ENCODE data around the gene DOK4. TPM values are rescaled to one million over a fixed set of nuclear protein-coding genes. Genes with fewer than 3 reads are reported as not detected.

Gene DOK4
- 6.8 TPM for total RNA-seq

DNA sequence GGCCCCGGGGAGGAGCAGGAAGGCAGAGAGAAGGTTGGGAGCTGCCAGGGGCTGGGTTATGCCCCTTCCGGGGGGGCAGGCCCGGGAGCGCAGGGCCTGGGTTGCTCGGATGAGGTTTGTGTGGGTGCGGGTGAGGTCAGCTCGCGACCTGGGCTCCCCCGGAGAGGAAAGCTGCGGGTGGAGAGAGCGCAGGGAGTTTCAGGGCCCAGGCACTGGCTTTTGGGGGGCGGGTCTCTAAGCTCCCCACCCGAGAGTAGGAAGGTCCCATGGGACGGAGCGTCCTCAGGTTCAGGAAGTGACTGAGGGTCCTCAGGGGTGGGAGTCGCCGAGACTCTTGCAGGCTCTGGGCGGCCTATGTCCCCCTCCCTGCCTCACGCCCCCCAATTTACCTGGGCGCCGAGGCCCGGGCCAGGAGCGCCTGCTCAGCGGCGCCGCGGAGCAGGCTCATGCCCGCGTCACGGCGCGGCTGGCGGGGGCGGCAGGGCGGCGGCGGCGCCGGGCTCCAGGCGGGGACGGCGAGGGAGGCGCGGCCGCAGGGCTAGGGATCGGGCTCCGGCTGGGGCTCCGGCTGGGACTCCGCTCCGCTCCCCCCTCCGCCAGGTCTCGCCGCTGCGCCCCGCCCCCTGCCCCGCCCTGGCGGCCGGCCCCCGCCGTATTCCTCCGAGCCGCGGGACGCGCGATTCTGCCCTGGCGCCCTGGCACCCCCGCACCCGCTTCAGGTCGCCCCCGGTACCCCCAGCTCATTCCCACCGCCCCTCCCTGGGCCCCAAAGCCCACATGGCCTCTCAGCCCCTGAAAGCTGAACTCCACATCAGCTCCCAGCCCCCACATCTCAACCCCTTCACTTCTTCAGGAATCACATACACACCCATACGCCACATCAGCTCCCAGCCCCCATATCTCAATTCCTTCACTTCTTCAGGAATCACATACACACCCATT is at the start of gene DOK4:
Gene DOK4 (minus strand): TSS at position 578 of the 942 bp plus-strand sequence. CDS start 6,986 bp downstream, outside the sequence.
- H3K4me1 ChIP-seq (ENCODE audit: control insufficient read depth in 3 of 3, insufficient read depth in 3 of 3, low read length in 3 of 3): peaks cover 6 to 19% (median 17%) of the 10 kb centered on the region in 3 donors
- peak within 1 kb of the TSS; percentile 33 to 79 (median 70) for H3K9ac ChIP-seq (ENCODE audit: low read depth in 1 of 3, low read length in 3 of 3)
- peak within 1 kb of the TSS; percentile 40 for H3K27ac ChIP-seq (ENCODE audit: low read depth, low read length)
- peak within 1 kb of the TSS; percentile 74 to 75 (median 74) for H3K4me3 ChIP-seq (ENCODE audit: low read length in 3 of 3)
- H3K27me3 ChIP-seq (ENCODE audit: control insufficient read depth in 3 of 3, insufficient read depth in 3 of 3, low read length in 3 of 3): no peaks in the 10 kb centered on the region
- no peaks in the 10 kb centered on the region for H3K36me3 ChIP-seq (ENCODE audit: control insufficient read depth in 3 of 3, insufficient read depth in 3 of 3, low read length in 3 of 3)
- no peaks in the 10 kb centered on the region for H3K9me3 ChIP-seq (ENCODE audit: control insufficient read depth in 3 of 3, low read length in 3 of 3)

DNA sequence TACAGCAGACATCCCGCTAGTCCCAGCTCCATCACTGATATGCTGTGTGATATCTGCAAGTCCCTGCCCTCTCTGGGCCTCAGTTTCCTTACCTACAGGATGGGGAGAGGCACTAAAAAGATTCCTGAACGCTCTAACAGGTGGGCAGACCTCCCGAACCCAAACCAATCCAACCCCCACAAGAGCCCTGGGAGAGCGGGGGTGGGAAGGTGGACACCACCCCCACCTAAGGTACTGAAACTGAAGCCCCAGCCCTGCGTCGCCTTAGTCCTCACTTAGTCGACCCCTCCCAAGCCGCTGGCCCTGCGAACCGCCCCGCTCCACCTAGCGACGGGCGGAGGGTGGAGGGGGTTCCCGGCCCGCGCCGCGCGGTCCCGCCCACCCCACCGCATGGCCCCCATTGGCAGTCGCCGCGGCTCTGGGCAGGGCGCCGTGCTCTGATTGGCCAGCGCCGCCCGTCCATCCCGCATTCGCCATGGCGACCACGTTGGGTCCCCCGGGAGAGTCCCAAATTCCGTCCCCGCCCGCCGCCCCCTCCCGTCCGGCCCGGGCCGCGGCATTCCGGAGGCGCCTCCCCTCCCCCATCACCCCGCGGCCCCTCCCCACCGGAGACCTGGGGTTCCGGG is 49.5 kb upstream of the DOK4 start:
- Histone ChIP-seq H3K27ac (ENCODE audit: low read depth, low read length) (peak overlapping the region; percentile 56), H3K9ac (ENCODE audit: low read depth in 1 of 3, low read length in 3 of 3) (peak overlapping the region; percentile 67 to 86 (median 77)), H3K36me3 (ENCODE audit: control insufficient read depth in 3 of 3, insufficient read depth in 3 of 3, low read length in 3 of 3) (no peaks in the 10 kb centered on the region), H3K27me3 (ENCODE audit: control insufficient read depth in 3 of 3, insufficient read depth in 3 of 3, low read length in 3 of 3) (peaks cover 0 to 6% (median 0%) of the 10 kb centered on the region in 3 donors), H3K4me1 (ENCODE audit: control insufficient read depth in 3 of 3, insufficient read depth in 3 of 3, low read length in 3 of 3) (peaks cover 26 to 32% (median 32%) of the 10 kb centered on the region in 3 donors), H3K9me3 (ENCODE audit: control insufficient read depth in 3 of 3, low read length in 3 of 3) (no peaks in the 10 kb centered on the region), H3K4me3 (ENCODE audit: low read length in 3 of 3) (peak overlapping the region; percentile 83 to 88 (median 85))

DNA sequence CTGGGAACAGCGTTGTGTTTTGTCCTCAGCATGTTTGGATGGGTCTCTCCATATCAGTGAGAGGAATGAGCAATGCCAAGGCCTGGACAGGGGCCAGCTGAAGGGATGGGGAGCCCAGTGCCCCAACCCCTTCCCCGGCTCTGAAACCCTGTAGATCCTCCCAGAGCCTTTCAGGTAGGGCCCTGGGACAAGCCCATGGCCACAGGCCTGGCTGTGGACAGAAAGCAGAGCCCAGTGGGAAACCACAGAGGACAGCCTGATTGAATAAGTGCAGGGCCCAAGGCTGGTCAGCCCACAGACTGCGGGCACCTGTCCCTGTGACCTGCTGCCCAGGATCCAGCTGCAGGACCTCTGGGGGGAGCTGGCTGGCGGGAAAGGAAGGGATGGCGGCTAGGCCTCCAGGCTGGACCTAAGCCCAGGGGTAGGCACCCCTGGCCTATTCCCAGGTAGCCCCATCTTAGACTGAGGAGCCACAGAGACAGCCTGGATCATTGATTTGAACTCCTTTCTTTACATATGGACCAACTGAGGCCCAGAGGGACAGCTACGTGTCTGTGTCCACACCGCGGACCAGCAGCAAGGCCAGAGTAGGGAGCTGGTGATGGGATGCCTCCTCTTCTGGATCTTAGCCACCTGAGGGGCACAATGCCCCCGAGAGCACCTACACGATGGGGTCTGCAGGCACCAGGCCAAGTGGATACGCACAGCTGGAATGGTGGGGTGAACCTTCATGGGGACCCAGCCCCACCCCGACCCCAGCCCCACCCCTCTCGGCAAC is 48.8 kb upstream of the DOK4 start:
- no peaks in the 10 kb centered on the region for H3K36me3 ChIP-seq (ENCODE audit: control insufficient read depth in 3 of 3, insufficient read depth in 3 of 3, low read length in 3 of 3)
- peaks cover 26 to 38% (median 38%) of the 10 kb centered on the region in 3 donors for H3K4me1 ChIP-seq (ENCODE audit: control insufficient read depth in 3 of 3, insufficient read depth in 3 of 3, low read length in 3 of 3)
- peak overlapping the region; percentile 83 to 88 (median 85) for H3K4me3 ChIP-seq (ENCODE audit: low read length in 3 of 3)
- H3K27me3 ChIP-seq (ENCODE audit: control insufficient read depth in 3 of 3, insufficient read depth in 3 of 3, low read length in 3 of 3): peaks cover 0 to 6% (median 0%) of the 10 kb centered on the region in 3 donors
- H3K9ac ChIP-seq (ENCODE audit: low read depth in 1 of 3, low read length in 3 of 3): peak overlapping the region in 1 of 3 donors; percentile 86
- H3K9me3 ChIP-seq (ENCODE audit: control insufficient read depth in 3 of 3, low read length in 3 of 3): no peaks in the 10 kb centered on the region
- no peak overlapping the region for H3K27ac ChIP-seq (ENCODE audit: low read depth, low read length)

DNA sequence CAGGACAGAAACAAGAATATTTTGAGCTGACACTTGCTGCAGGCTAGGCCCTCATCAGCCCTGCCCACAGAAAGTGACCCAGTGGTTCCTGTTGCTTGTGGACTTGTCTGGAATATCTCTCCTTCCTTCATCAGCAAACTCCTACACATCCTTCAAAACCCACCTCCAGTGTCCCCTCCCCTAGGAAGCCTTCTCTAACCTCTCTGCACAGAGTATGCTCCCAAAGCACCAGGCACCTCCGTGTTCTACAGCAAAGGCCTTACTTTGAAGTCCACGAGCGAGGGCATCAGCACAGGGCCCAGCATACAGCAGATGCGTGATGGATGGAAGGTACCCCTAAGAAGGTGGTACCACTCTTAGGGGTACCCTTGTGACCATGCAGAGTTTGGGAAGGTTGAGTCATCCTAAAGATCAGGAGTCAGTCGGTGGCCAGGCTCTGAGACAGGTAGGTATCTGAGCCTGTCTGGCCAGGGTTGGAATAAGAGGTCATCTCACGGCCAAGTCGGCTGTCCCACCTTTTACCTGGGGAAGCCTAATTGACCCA is 48.1 kb upstream of the DOK4 start:
- H3K9me3 ChIP-seq (ENCODE audit: control insufficient read depth in 3 of 3, low read length in 3 of 3): no peaks in the 10 kb centered on the region
- peaks cover 0 to 6% (median 0%) of the 10 kb centered on the region in 3 donors for H3K27me3 ChIP-seq (ENCODE audit: control insufficient read depth in 3 of 3, insufficient read depth in 3 of 3, low read length in 3 of 3)
- peak overlapping the region in 1 of 3 donors; percentile 16 for H3K9ac ChIP-seq (ENCODE audit: low read depth in 1 of 3, low read length in 3 of 3)
- H3K4me3 ChIP-seq (ENCODE audit: low read length in 3 of 3): no peak overlapping the region
- H3K27ac ChIP-seq (ENCODE audit: low read depth, low read length): no peak overlapping the region
- no peaks in the 10 kb centered on the region for H3K36me3 ChIP-seq (ENCODE audit: control insufficient read depth in 3 of 3, insufficient read depth in 3 of 3, low read length in 3 of 3)
- H3K4me1 ChIP-seq (ENCODE audit: control insufficient read depth in 3 of 3, insufficient read depth in 3 of 3, low read length in 3 of 3): peaks cover 26 to 39% (median 38%) of the 10 kb centered on the region in 3 donors

DNA sequence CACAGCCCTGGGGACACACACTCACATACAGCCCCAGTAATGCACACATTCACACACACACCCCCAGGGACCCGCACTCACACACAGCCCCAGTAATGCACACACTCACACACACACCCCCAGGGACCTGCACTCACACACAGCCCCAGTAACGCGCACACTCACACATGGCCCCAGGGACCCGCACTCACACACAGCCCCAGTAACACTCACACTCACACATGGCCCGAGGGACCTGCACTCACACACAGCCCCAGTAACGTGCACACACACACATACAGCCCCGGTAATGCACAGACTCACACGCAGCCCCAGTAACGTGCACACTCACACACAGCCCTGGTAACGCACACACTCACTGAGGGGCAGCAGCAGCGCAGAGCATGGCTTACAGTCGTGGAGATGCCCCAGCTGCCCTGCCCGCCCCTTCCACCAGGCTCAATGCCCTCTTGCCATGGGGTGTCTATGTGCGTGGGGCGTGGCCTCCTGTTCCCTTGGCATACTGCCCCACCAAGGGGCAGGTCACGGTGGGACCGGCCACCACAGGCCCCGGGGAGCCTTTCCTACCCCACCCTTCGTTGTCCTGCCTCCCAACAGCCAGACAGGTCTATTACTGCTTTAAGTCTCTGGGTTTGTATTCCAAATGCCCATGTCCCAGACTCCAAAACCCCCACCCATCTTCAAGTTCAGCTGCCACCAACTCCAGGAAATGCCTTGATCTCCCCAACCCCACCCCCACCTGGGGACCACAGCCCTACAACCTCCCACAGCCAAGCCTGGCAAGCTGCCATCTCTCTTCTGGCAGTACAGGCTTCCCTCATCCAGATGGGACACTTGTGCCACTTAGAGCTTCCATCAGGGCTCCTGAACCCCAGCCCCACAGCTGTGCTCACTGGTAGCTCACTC is 47.4 kb upstream of the DOK4 start:
- Histone ChIP-seq H3K36me3 (ENCODE audit: control insufficient read depth in 3 of 3, insufficient read depth in 3 of 3, low read length in 3 of 3) (no peaks in the 10 kb centered on the region), H3K9me3 (ENCODE audit: control insufficient read depth in 3 of 3, low read length in 3 of 3) (no peaks in the 10 kb centered on the region), H3K4me3 (ENCODE audit: low read length in 3 of 3) (peak overlapping the region in 1 of 3 donors; percentile 2), H3K4me1 (ENCODE audit: control insufficient read depth in 3 of 3, insufficient read depth in 3 of 3, low read length in 3 of 3) (peaks cover 26 to 39% (median 38%) of the 10 kb centered on the region in 3 donors), H3K27ac (ENCODE audit: low read depth, low read length) (no peak overlapping the region), H3K27me3 (ENCODE audit: control insufficient read depth in 3 of 3, insufficient read depth in 3 of 3, low read length in 3 of 3) (peaks cover 0 to 6% (median 0%) of the 10 kb centered on the region in 3 donors), H3K9ac (ENCODE audit: low read depth in 1 of 3, low read length in 3 of 3) (peak overlapping the region in 1 of 3 donors; percentile 16)

DNA sequence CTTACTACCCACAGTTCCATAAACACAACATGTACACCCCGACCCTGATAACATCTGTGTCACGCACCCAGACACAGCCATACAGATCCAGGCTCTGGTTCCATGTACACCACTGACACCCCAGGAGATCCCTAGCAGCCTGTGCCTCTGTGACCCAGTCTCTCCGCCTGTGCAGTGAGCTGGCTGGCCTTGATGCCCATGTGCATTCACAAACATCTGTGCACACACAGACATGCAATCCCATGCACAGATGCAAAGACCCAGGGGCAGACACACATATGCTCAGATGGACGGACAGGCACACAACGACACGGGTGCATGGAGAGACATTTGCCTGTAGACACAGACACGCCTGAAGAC is 46.0 kb upstream of the DOK4 start:
- Histone ChIP-seq H3K27me3 (ENCODE audit: control insufficient read depth in 3 of 3, insufficient read depth in 3 of 3, low read length in 3 of 3) (no peaks in the 10 kb centered on the region), H3K27ac (ENCODE audit: low read depth, low read length) (no peak overlapping the region), H3K9ac (ENCODE audit: low read depth in 1 of 3, low read length in 3 of 3) (peak overlapping the region in 1 of 3 donors; percentile 33), H3K4me1 (ENCODE audit: control insufficient read depth in 3 of 3, insufficient read depth in 3 of 3, low read length in 3 of 3) (peaks cover 23 to 39% (median 38%) of the 10 kb centered on the region in 3 donors), H3K36me3 (ENCODE audit: control insufficient read depth in 3 of 3, insufficient read depth in 3 of 3, low read length in 3 of 3) (no peaks in the 10 kb centered on the region), H3K4me3 (ENCODE audit: low read length in 3 of 3) (no peak overlapping the region), H3K9me3 (ENCODE audit: control insufficient read depth in 3 of 3, low read length in 3 of 3) (no peaks in the 10 kb centered on the region)

DNA sequence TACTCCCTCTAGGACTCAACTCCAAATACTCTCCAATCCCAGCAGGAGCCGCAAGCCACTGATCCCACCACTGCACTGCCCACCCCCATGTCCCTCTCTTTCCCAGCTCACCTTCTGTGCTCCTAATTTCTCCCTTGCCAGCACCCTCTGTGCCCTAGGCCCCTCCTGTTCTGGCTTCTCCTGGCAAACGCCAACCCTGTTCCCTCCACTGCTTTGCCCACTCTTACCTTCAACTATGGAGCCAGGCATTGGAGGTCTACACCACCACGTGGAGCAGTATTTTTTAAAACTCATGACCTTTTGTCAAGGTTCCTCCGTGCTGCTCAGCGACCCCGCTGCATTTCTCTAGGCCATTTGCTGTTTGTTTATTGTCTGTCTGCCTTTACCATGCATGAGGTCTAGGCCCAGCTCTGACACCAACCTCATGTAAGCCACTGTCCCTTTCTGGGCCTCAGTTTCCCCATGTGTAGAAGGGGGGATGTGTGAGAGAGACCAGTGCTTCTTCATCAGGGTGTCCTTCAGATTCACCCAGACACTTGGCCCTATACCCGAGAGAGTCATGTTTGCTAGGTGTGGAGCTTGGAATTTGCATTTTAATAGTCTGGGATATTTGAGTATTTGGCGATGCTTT is 45.5 kb upstream of the DOK4 start:
- Histone ChIP-seq H3K36me3 (ENCODE audit: control insufficient read depth in 3 of 3, insufficient read depth in 3 of 3, low read length in 3 of 3) (peaks cover 0 to 2% (median 0%) of the 10 kb centered on the region in 3 donors), H3K9me3 (ENCODE audit: control insufficient read depth in 3 of 3, low read length in 3 of 3) (no peaks in the 10 kb centered on the region), H3K4me1 (ENCODE audit: control insufficient read depth in 3 of 3, insufficient read depth in 3 of 3, low read length in 3 of 3) (peaks cover 19 to 36% (median 36%) of the 10 kb centered on the region in 3 donors), H3K27me3 (ENCODE audit: control insufficient read depth in 3 of 3, insufficient read depth in 3 of 3, low read length in 3 of 3) (no peaks in the 10 kb centered on the region), H3K9ac (ENCODE audit: low read depth in 1 of 3, low read length in 3 of 3) (no peak overlapping the region), H3K27ac (ENCODE audit: low read depth, low read length) (no peak overlapping the region), H3K4me3 (ENCODE audit: low read length in 3 of 3) (no peak overlapping the region)

DNA sequence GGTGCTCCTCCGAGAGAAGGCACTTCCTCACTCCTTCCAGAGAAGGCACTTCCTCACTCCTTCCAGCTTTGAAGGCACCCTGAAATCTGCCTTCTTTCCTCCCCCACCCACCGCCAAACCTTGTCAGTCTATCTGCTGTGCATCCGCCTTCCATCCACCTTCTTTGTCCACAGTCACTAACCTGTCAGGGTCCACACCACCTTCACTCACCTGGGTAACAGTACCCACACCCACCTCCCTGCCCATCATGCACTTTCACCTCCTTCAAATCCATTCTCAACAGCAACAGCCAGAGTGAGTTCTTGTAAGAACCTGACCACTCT is 44.9 kb upstream of the DOK4 start:
- Histone ChIP-seq H3K27ac (ENCODE audit: low read depth, low read length) (no peak overlapping the region), H3K9me3 (ENCODE audit: control insufficient read depth in 3 of 3, low read length in 3 of 3) (no peaks in the 10 kb centered on the region), H3K4me1 (ENCODE audit: control insufficient read depth in 3 of 3, insufficient read depth in 3 of 3, low read length in 3 of 3) (peaks cover 19 to 36% (median 35%) of the 10 kb centered on the region in 3 donors), H3K9ac (ENCODE audit: low read depth in 1 of 3, low read length in 3 of 3) (no peak overlapping the region), H3K36me3 (ENCODE audit: control insufficient read depth in 3 of 3, insufficient read depth in 3 of 3, low read length in 3 of 3) (peaks cover 0 to 2% (median 0%) of the 10 kb centered on the region in 3 donors), H3K27me3 (ENCODE audit: control insufficient read depth in 3 of 3, insufficient read depth in 3 of 3, low read length in 3 of 3) (no peaks in the 10 kb centered on the region), H3K4me3 (ENCODE audit: low read length in 3 of 3) (no peak overlapping the region)

All from skeletal muscle tissue (tissue), 4 donors.